ENCODE data around the gene GPX4. TPM values are rescaled to one million over a fixed set of nuclear protein-coding genes. Genes with fewer than 3 reads are reported as not detected.
A peak's percentile ranks its signal among the peaks of the same experiment; 100 is the strongest.

The GPX4 gene
- polyA plus RNA-seq, 10 donors: 117 to 183 (median 150) TPM

- no peak for DNase-seq
Measured at GRCh38 chr19:1082165-1082927, 21.4 kb upstream of the GPX4 start.

- no peak for DNase-seq
Measured at GRCh38 chr19:1082928-1083816, 20.6 kb upstream of the GPX4 start.

GRCh38 chr19:1084024-1084868 is 19.5 kb upstream of the GPX4 start:
- DNase-seq: no peak

DNA sequence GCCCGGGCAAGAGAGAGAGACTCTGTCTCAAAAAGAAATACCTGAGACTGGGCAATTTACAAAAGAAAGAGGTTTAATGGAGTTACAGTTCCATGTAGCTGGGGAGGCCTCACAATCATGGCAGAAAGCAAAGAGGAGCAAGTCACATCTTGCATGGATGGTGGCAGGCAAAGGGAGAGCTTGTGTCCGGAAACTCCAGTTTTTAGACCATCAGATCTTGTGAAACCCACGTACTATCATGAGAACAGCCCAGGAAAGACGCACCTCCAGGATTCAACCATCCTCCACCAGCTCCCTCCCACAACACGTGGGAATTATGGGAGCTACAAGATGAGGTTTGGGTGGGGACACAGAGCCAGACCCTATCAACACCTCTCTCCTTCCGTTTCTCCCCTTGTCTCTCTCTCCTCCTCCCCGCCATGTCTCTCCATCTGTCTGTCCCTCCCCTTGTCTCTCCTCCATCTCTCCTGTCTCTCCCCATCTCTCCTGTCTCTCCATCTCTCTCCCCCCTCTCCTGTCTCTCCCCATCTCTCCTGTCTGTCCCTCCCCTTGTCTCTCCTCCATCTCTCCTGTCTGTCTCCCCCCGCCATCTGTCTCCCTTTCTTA is 18.6 kb upstream of the GPX4 start:
- DNase-seq: no peak

- no peak for DNase-seq
Measured at GRCh38 chr19:1085676-1086442, 17.9 kb upstream of the GPX4 start.

- no peak for DNase-seq
Measured at GRCh38 chr19:1086613-1087012, 17.2 kb upstream of the GPX4 start.

DNA sequence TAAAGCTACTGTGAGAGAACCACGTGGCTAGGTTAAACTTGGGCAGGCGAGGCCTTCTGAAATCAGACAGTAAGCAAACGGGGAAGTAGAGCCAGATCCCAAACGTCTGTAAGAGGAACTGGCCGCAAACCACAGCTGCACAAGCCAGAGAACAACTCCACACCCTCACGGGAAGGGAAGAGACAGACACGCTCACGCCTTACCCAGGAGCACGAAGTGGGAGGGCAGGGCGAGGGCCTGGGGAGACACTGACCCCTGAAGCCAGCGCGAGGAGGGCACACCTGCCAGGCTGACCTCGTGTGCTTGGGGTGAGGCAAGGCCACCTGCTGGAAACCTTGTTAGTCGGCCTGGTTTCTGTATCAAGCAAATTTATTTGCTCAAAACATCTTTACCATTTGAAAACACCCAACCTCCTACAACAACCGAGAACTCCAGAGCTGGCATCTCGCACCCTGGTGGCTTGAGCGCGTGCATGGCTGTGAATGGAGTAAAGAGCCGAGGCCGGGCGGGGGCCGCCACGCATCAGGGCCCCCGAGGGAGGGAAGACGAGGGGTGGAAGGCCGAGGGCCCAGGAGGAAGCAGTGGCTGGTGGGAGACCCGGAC is 15.9 kb upstream of the GPX4 start:
- DNase-seq: peak in 1 of 3 donors; percentile 82

- DNase-seq: no peak
Measured at GRCh38 chr19:1088416-1089010, 15.3 kb upstream of the GPX4 start.

- no peak for DNase-seq
Measured at GRCh38 chr19:1089126-1089771, 14.5 kb upstream of the GPX4 start.

DNA sequence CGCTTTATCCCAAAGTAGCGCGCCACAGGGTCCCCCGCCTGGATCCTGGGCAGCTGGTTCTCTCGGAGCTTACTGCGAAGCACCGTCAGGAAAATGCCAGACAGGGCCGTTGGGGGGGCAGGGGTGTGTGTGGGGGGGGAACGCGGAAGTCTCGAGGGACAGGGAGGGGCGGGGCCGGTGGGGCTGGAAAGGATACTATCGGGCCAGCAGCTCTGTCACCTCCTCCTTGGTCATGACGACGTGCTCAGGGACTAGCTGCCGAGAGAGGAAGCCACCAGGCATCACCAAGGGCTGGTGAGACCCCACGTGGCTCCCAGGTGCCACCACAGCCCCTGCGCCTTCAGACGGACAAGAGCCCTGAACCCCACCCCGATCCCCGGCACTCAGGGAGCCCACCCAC is 13.9 kb upstream of the GPX4 start:
- DNase-seq: no peak

DNA sequence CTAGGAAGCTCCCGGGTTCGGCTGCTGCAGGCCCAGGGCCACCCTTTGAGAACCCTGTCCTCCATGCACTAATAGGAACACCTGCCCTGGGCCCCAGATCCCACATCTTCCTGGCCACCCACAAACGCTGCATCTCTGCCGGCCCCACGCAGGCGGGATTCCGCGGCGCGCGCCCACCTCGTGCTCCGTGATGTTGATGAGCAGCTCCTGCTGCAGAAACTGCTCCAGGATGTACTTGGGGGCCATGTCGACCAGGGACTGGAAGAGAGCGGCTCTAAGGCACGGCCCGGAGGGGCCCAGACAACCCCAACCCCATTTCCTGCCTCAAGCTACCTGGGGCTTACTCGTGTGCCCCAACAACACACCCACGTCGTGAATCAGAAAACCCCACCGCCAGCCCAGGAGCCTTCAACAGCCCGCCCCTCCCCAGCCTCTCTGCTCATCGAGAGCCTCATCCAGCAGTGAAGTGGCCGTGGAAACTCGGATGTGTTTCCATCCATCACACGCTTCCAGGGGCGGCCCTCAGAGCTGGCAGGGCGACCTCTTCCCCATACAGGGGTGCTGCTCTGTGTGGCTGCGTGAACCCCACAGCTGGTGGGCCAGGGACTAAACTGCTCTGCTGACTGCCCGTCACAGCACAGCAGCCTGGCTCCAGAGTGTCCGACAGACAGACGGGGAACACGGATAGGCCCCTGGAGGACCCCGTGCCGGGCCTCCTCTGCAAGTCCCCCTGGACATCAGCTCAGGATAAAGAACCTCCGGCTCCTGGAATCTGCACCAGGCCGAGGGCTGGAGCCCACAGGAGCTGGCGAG is 12.9 kb upstream of the GPX4 start:
- no peak for DNase-seq

DNA sequence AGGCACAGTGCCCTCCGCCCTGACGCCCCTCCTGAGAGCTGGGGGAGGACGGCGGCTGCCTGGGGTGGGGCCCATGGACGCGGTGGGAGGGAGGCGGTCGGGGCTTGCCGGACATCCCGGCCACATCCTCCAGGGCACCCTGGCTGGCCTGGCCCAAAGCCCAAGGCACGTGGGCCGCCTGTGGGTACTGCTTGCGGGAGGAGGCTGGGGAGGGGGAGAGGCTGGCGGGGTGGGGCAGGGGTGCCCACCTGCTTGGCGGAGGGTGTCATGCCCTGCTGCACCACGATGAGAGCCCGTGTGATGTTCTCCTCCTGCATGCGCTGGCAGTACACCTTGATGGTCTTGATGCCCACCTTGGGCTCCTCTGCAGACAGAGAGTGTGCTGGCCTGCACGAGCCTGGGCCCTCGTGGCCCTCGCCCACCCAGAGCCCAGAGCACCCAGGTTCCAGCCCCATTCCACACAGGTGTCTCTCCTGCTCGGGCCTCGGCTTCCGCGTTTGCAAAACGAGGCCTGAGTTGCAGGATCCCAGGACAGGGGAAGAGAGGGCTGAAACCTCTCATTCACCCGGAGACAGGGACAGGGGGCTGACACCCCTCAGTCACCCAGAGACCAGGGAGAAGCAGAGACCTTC is 12.1 kb upstream of the GPX4 start:
- no peak for DNase-seq

GRCh38 chr19:1093330-1093729 is 10.5 kb upstream of the GPX4 start:
- no peak for DNase-seq

DNA sequence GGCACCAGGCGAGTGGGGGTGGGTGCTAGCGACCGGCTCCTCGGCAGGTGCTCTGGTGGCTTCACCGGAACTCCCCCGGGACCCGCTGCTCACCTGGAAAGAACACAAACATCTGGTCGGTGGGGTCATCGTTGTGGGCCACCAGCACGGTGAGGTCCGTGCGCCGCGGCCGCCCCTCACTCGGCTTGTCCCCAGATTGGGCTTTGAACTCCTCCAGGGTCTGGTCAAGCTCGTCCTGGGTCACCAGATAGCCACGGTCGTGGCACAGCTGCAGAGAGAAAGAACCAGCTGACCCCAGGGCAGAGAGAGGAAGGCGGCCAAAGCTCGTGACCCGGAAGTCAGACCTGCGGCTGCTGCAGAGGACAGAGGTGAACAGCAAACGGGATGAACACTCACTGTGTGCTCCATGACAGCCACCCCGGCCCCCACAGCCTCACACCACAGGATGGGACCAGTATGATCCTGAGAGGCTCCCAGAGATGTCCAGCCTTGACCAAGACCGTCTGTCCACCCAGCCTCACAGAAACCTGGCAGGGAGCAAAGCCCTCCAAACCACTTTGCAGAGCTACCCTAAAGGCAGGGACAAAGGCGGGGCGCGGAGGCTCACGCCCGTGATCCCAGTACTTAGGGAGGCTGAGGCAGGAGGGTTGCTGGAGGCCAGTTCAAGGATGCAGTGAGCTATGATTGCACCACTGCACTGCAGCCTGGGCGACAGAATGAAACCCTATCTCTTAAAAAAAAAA is 9.8 kb upstream of the GPX4 start:
- no peak for DNase-seq

GRCh38 chr19:1094655-1094977 is 9.2 kb upstream of the GPX4 start:
- no peak for DNase-seq

DNA sequence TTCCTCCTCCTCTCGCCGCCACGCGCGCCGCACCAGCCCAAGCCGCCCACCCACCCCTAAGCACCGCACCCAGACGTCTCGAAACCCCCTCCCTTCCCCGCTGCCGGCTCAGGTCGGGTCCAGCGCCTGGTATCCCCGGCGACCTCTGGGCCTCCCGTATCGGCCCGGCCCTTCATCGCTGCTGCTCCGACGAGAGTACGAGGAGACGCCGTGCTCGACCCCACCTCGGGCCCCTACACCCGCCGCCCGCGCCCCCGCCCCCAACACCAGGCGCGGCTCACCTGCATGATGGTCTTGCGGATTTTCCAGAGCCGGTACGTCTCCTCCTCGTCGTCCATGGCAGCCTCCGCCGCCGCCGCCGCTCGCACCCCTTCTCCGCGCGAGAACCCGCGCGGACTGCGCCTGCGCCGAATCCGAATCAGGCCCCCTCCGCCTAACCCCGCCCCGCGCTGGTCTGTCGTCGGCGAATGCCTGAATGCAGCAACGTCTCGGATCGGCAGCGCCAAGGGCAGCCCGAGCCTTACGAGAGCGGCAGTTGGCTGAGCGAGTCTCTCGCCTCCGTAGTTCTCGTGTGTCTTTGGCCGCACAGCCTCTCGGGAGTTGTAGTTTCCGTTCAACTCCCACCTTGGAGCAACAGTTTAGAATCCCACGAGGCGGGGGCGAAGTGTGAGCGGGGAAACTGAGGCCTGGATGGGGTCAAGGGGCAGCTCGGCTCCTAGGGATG is 8.7 kb upstream of the GPX4 start, which contains the start of gene POLR2E:
Gene POLR2E (minus strand): TSS at position 398 of the 724 bp plus-strand sequence. CDS start 60 bp downstream, at position 338.
- peak; percentile 99 for DNase-seq

DNA sequence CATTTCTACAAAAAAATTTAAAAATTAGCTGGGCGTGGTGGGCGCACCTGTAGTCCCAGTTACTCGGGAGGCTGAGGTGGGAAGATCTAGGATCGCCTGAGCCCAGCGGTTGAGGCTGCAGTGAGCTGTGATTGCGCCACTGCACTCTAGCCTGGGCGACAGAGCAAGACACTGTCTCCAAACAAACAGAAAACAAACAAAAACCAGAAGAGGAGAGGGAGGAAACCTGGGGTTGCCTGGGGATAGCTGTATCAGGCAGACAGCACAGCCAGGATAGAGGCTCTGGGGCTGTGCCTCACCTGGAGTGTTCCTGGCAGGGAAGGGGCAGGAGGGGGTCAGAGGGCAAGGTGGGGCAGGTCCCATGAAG is 6.0 kb upstream of the GPX4 start:
- no peak for DNase-seq
